ENCODE results near the gene PNPLA2.

DNA sequence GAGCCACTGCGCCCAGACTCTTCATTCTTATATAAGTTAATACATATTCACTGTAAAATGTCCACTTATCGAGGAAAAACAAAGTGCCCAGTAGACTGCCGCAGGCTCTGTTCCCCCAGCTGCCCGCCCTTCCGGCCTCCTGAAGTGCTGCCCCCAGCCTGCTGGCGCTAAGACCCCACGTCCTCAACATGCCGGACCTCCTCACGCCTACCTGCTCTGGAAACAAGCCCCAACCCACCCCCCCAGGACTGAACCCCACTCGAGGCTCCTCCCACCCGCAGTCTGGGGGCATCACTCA is 42.5 kb upstream of the PNPLA2 start:
- TF ChIP-seq EP300 (IDR thresholded peaks at IDR 0.05) (no peak), POLR2A (IDR thresholded peaks at IDR 0.05; ENCODE audit: low read depth) (no peak)

All from esophagus muscularis mucosa (tissue), 2 donors.